GM12801 (cell line): ENCODE data around the gene SPSB2.

Experiments used
- CTCF ChIP-seq: IDR thresholded peaks from one replicate; pipeline ENCODE4 v1.5.1; 2011; ENCODE audit warnings: control low read depth; ENCODE audit not compliant: insufficient read length; ENCODE audit errors: extremely low read depth

The SPSB2 gene

GRCh38 chr12:6834873-6835272 is 38.2 kb downstream of the SPSB2 start:
- no peak for TF ChIP-seq CTCF

GRCh38 chr12:6834254-6834653 is 38.8 kb downstream of the SPSB2 start:
- no peak for TF ChIP-seq CTCF

DNA sequence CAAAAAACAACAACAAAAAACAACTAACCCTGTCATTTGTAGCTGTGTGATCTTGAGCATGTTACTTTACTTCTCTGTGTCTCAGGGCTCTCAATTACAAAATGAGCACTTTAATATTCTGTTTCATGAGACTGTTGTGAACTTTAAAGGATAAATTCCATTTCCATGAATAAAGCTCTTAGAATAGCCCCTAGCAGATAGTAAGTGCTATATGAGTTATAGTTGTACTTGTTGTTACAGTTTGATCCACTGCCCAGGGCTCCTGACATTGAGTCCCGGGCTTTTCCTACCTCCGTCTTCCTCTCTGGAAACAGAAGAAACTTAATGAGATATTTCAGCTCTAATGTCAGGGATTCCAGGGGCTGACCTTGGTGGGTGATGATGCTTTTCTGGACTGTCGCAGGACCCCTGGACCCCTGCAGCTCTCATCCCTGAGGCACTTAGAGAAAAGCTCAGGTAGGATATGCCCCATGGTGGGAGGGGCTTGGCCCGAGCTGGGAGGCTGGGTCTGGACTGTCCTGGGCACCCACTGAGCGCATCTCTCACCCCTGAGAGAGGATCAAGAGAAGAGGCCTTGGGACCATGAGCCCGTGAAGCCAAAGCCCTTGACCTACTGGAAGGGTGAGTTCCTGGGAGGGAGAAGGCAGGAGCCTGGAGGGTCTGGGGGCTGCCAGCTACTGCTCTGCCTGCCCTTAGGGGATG is 39.8 kb downstream of the SPSB2 start:
- TF ChIP-seq CTCF = no peak

- TF ChIP-seq CTCF = no peak
Observed at GRCh38 chr12:6832125-6832524, 41.0 kb downstream of the SPSB2 start.

DNA sequence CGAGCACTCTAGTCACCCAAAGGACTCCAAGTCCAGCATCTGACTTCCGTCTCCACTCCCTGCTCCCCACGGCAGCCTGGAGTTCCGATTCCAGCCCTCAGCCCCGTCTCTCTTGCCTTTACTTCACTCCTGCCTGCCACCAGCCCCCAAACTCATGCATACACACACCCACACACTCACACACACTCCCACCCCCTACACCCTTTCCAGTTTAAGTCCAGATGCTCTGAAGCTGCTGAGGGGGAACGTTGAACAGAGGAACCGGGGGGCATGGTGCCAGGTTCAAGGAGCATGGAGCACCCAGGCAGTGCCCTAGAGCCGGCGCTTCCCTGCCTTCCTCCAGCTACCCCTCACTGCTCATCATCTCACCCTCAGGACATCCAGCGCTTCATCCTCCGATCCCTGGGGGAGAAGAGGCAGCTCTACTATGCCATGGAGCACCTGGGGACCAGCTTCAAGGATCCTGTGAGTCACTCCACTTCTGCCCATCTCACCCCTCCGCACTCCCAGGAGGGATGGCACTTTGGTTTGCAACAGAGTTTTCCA is 41.6 kb downstream of the SPSB2 start:
- no peak for TF ChIP-seq CTCF

DNA sequence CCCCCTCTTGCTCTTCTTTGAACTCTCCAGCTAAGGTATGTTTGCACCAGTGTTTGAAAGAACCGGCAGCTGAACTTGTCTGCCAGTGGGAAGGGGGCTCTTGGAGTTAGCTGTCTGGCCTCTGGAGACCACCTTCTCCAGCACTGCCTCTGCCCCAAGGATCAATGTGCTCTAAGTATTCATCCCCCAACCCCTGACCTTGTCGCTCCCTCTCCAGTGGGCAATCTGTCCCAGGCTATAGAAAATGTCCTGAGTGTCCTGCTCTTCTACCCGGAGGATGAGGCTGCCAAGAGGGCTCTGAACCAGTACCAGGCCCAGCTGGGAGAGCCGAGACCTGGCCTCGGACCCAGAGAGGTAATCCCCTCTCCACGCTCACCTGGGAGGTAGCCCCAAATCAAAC is 42.1 kb downstream of the SPSB2 start:
- TF ChIP-seq CTCF = no peak

DNA sequence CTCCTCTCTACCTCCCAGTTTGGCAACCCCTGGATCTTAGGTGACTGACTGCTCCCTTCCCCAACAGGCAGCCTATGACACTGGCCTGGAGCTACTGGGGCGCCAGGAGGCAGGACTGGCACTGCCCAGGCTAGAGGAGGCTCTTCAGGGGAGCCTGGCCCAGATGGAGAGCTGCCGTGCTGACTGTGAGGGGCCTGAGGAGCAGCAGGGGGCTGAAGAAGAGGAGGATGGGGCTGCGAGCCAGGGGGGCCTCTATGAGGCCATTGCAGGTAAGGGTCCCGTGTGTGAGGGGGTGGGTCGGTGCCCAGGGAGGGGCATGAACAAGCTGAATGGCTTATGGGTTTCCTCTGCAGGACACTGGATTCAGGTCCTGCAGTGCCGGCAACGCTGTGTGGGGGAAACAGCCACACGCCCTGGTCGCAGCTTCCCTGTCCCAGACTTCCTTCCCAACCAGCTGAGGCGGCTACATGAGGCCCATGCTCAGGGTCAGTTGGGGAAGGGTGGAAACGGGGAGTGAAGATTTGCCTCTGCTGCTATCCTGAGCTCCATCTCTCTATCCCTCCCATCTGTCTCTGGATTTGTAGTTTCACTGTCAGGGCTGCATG is 42.7 kb downstream of the SPSB2 start:
- no peak for TF ChIP-seq CTCF
